Liver (tissue), 9 donors: ENCODE measurements around the gene C3orf85. TPM values are rescaled to one million over a fixed set of nuclear protein-coding genes. Genes with fewer than 3 reads are reported as not detected.

Source experiments
- DNase-seq: peaks from one replicate; pipeline ENCODE4 v3.0.0-alpha.2; 2017; ENCODE audit warnings: low spot score
- H3K27ac ChIP-seq, 2 donors: one replicate each; pipeline ENCODE4 v1.7.0; 2013; ENCODE audit warnings: inconsistent platforms in 2 of 2, low read length in 2 of 2, control low read depth in 1 of 2, low read depth in 1 of 2, mild to moderate bottlenecking in 1 of 2
- H3K27me3 ChIP-seq, 4 donors: one replicate each; pipeline versions ENCODE4 v1.6.1 to v1.7.0; 2013; ENCODE audit warnings: low read length in 3 of 4, inconsistent platforms in 1 of 4, mild to moderate bottlenecking in 1 of 4, moderate library complexity in 1 of 4; ENCODE audit not compliant: control insufficient read depth in 4 of 4, insufficient read depth in 4 of 4
- H3K36me3 ChIP-seq, 4 donors: one replicate each; pipeline versions ENCODE4 v1.6.1 to v1.7.0; 2013; ENCODE audit warnings: low read length in 3 of 4, mild to moderate bottlenecking in 3 of 4, low read depth in 1 of 4, moderate library complexity in 1 of 4; ENCODE audit not compliant: control insufficient read depth in 4 of 4, insufficient read depth in 3 of 4
- H3K4me1 ChIP-seq, 4 donors: one replicate each; pipeline versions ENCODE4 v1.6.1 to v1.7.0; 2013; ENCODE audit warnings: low read length in 3 of 4, mild to moderate bottlenecking in 3 of 4, moderate library complexity in 1 of 4; ENCODE audit not compliant: control insufficient read depth in 4 of 4, insufficient read depth in 4 of 4
- H3K4me3 ChIP-seq, 3 donors: one replicate each; pipeline versions ENCODE4 v1.6.1 to v1.7.0; 2013; ENCODE audit warnings: low read length in 3 of 3, control low read depth in 1 of 3, low read depth in 1 of 3, mild to moderate bottlenecking in 1 of 3
- H3K9ac ChIP-seq, 2 donors: one replicate each; pipeline ENCODE4 v1.7.0; 2013; ENCODE audit warnings: low read length in 2 of 2, mild to moderate bottlenecking in 2 of 2, moderate library complexity in 2 of 2, control low read depth in 1 of 2, low read depth in 1 of 2
- H3K9me3 ChIP-seq, 4 donors: one replicate each; pipeline versions ENCODE4 v1.6.1 to v1.7.0; 2013; ENCODE audit warnings: low read length in 3 of 4; ENCODE audit not compliant: control insufficient read depth in 4 of 4
- CTCF ChIP-seq: fragments of 150-350 bp; IDR thresholded peaks from 2 replicates; pipeline ENCODE4 v1.5.1; 2017; ENCODE audit warnings: improper control_type of control experiment, low read depth, low read length; ENCODE audit not compliant: missing input control
- EGR1 ChIP-seq, 2 donors: IDR thresholded peaks; 2 replicates each; pipeline ENCODE4 v1.6.1; 2016 to 2018; ENCODE audit warnings: antibody characterized with exemption in 2 of 2, low read depth in 2 of 2
- FOXA1 ChIP-seq: IDR thresholded peaks from 2 replicates; pipeline ENCODE4 v1.6.1; 2016; ENCODE audit warnings: antibody characterized with exemption
- FOXA2 ChIP-seq: IDR thresholded peaks from 2 replicates; pipeline ENCODE4 v1.6.1; 2016; ENCODE audit warnings: antibody characterized with exemption
- GABPA ChIP-seq, 2 donors: IDR thresholded peaks in 1 of 2; conservative IDR thresholded peaks in 1 of 2; 2 replicates each; pipeline ENCODE4 v1.6.1; 2016; ENCODE audit warnings: antibody characterized with exemption in 2 of 2, mild to moderate bottlenecking in 1 of 2, moderate library complexity in 1 of 2
- HNF4A ChIP-seq, 2 donors: conservative IDR thresholded peaks; 2 replicates each; pipeline ENCODE4 v1.6.1; 2016; ENCODE audit warnings: antibody characterized with exemption in 2 of 2, mild to moderate bottlenecking in 2 of 2
- JUND ChIP-seq, 2 donors: IDR thresholded peaks; 2 replicates each; pipeline ENCODE4 v1.6.1; 2016; ENCODE audit warnings: antibody characterized with exemption in 2 of 2
- MAX ChIP-seq: IDR thresholded peaks from 2 replicates; pipeline ENCODE4 v1.6.1; 2016; ENCODE audit warnings: antibody characterized with exemption
- NR2F2 ChIP-seq: IDR thresholded peaks from 2 replicates; pipeline ENCODE4 v1.6.1; 2016; ENCODE audit warnings: antibody characterized with exemption
- RAD21 ChIP-seq, 2 donors: IDR thresholded peaks; 2 replicates each; pipeline ENCODE4 v1.6.1; 2016; ENCODE audit warnings: antibody characterized with exemption in 2 of 2, mild to moderate bottlenecking in 2 of 2
- TAF1 ChIP-seq: conservative IDR thresholded peaks from 2 replicates; pipeline ENCODE4 v1.6.1; 2016; ENCODE audit warnings: antibody characterized with exemption, mild to moderate bottlenecking
- WGBS: extraction: QIAGEN DNeasy Blood & Tissue Kit; methylation state at CpG from one replicate; pipeline ENCODE4 v1.1.7; 2013; 5-methylcytosine and 5-hydroxymethylcytosine counted together
- polyA plus RNA-seq, 2 donors: library from polyadenylated mRNA; stranded (reverse) in 1 of 2; unstranded in 1 of 2; fragments of 200-250 nt in 1 of 2; fragments of >200 nt in 1 of 2; fragmentation: Nextera tagmentation in 1 of 2; extraction: Ambion mirVana in 1 of 2; gene quantifications; one replicate each; pipeline versions ENCODE4 v1.2.1 to v1.2.3, GENCODE V29; 2013 to 2015
- total RNA-seq, 2 donors: library from RNA; depleted of rRNA; stranded (reverse); fragments of >200 nt; gene quantifications; one replicate each; pipeline ENCODE4 v1.2.3, GENCODE V29; 2014
- TF ChIP-seq, protein P1 (sequence below): IDR thresholded peaks from 2 replicates; pipeline ENCODE4 v1.6.1; 2016; ENCODE audit warnings: antibody characterized with exemption
- TF ChIP-seq, protein P2 (sequence below): IDR thresholded peaks from 2 replicates; pipeline ENCODE4 v1.6.1; 2016; ENCODE audit warnings: antibody characterized with exemption, mild to moderate bottlenecking
- TF ChIP-seq, protein P3 (sequence below): IDR thresholded peaks from 2 replicates; pipeline ENCODE4 v1.6.1; 2016; ENCODE audit warnings: antibody characterized with exemption
- donor health status: healthy.
- donor health status: healthy.
- donor health status: healthy.
- donor health status: healthy.
- donor health status: healthy.

C3orf85 gene
- total and polyA plus RNA-seq, 4 donors = 7.9 to 46.4 (median 8.5) TPM; not detected in 1

- TF ChIP-seq, protein P1, sequence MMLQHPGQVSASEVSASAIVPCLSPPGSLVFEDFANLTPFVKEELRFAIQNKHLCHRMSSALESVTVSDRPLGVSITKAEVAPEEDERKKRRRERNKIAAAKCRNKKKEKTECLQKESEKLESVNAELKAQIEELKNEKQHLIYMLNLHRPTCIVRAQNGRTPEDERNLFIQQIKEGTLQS = no peak
These were observed 48.2 kb downstream of the C3orf85 start (continued) for GRCh38 chr3:109184726-109185125.

GRCh38 chr3:109187390-109187789 is 50.9 kb downstream of the C3orf85 start:
- Histone ChIP-seq H3K4me1 (no peaks in the 10 kb centered on the region), H3K36me3 (no peaks in the 10 kb centered on the region), H3K9me3 (no peaks in the 10 kb centered on the region), H3K4me3 (no peak overlapping the region), H3K9ac (no peak overlapping the region), H3K27me3 (no peaks in the 10 kb centered on the region), H3K27ac (no peak overlapping the region)
- 95% methylated on average over 5 of the region's 5 CpGs for WGBS
- DNase-seq = no peak
- TF ChIP-seq, protein P2, sequence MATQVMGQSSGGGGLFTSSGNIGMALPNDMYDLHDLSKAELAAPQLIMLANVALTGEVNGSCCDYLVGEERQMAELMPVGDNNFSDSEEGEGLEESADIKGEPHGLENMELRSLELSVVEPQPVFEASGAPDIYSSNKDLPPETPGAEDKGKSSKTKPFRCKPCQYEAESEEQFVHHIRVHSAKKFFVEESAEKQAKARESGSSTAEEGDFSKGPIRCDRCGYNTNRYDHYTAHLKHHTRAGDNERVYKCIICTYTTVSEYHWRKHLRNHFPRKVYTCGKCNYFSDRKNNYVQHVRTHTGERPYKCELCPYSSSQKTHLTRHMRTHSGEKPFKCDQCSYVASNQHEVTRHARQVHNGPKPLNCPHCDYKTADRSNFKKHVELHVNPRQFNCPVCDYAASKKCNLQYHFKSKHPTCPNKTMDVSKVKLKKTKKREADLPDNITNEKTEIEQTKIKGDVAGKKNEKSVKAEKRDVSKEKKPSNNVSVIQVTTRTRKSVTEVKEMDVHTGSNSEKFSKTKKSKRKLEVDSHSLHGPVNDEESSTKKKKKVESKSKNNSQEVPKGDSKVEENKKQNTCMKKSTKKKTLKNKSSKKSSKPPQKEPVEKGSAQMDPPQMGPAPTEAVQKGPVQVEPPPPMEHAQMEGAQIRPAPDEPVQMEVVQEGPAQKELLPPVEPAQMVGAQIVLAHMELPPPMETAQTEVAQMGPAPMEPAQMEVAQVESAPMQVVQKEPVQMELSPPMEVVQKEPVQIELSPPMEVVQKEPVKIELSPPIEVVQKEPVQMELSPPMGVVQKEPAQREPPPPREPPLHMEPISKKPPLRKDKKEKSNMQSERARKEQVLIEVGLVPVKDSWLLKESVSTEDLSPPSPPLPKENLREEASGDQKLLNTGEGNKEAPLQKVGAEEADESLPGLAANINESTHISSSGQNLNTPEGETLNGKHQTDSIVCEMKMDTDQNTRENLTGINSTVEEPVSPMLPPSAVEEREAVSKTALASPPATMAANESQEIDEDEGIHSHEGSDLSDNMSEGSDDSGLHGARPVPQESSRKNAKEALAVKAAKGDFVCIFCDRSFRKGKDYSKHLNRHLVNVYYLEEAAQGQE = no peak
- TF ChIP-seq FOXA2 (no peak), EGR1 (IDR thresholded peaks at IDR 0.05; ENCODE audit: low read depth in 2 of 2) (no peak), RAD21 (IDR thresholded peaks at IDR 0.05) (no peak), TAF1 (no peak), MAX (no peak), NR2F2 (no peak), CTCF (no peak)

DNA sequence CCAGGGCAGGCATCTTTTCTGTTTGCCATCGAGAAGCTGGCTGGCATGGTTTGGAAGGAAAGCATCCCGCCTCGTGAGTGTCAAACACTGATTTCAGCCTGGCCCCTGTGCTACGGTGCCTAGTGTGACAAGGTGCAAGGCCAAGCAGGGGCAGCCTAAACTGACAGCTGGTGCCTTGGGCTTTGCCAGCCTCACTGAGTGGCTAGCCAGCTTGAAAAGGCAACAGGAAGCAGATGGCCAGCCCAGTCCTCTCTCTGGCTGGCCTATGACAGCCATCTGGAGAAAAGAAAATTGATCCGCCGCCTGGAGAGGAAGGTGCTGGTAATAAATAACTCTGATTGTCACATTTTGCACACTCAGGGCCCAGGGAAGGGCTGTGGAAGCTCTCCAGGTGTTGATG is 52.2 kb downstream of the C3orf85 start:
- Histone ChIP-seq H3K27ac (no peak overlapping the region), H3K36me3 (no peaks in the 10 kb centered on the region), H3K4me1 (no peaks in the 10 kb centered on the region), H3K9me3 (no peaks in the 10 kb centered on the region), H3K4me3 (no peak overlapping the region), H3K9ac (no peak overlapping the region), H3K27me3 (no peaks in the 10 kb centered on the region)
- no peak for DNase-seq
- 71% methylated on average over 6 of the region's 6 CpGs for WGBS
- TF ChIP-seq CTCF (no peak), JUND (IDR thresholded peaks at IDR 0.05) (no peak), GABPA (IDR thresholded peaks at IDR 0.05 in 1 of 2, conservative IDR thresholded peaks at IDR 0.05 in 1 of 2) (no peak), NR2F2 (no peak), EGR1 (IDR thresholded peaks at IDR 0.05; ENCODE audit: low read depth in 2 of 2) (no peak), FOXA2 (no peak), TAF1 (no peak), MAX (no peak), HNF4A (conservative IDR thresholded peaks at IDR 0.05) (no peak), FOXA1 (no peak)
- TF ChIP-seq, protein P3, sequence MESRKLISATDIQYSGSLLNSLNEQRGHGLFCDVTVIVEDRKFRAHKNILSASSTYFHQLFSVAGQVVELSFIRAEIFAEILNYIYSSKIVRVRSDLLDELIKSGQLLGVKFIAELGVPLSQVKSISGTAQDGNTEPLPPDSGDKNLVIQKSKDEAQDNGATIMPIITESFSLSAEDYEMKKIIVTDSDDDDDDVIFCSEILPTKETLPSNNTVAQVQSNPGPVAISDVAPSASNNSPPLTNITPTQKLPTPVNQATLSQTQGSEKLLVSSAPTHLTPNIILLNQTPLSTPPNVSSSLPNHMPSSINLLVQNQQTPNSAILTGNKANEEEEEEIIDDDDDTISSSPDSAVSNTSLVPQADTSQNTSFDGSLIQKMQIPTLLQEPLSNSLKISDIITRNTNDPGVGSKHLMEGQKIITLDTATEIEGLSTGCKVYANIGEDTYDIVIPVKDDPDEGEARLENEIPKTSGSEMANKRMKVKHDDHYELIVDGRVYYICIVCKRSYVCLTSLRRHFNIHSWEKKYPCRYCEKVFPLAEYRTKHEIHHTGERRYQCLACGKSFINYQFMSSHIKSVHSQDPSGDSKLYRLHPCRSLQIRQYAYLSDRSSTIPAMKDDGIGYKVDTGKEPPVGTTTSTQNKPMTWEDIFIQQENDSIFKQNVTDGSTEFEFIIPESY = no peak
